Body of pancreas (tissue), 4 donors: Measurements from ENCODE around the gene IGSF11. TPM values are rescaled to one million over a fixed set of nuclear protein-coding genes. Genes with fewer than 3 reads are reported as not detected.

Source experiments
- ATAC-seq: fragments of 150-250 bp; one replicate; pipeline ENCODE4 v1.9.1; 2016
- DNase-seq, 4 donors: peaks; one replicate each; pipeline ENCODE4 v3.0.0-alpha.2; 2019
- H3K27ac ChIP-seq, 4 donors: fragments of 200-600 bp; sonication (generic); 1 replicate in 3 of 4; 2 replicates in 1 of 4; pipeline versions ENCODE4 v1.5.1 to v1.6.1; 2016 to 2019; ENCODE audit warnings: mild to moderate bottlenecking in 1 of 4, mixed read lengths in 1 of 4, moderate library complexity in 1 of 4
- H3K27me3 ChIP-seq, 2 donors: fragments of 200-600 bp; sonication (generic); one replicate each; pipeline ENCODE4 v1.6.0; 2016; ENCODE audit warnings: mild to moderate bottlenecking in 1 of 2
- H3K36me3 ChIP-seq, 2 donors: fragments of 200-600 bp; sonication (generic); replicated peaks in 1 of 2; 2 replicates each; pipeline ENCODE4 v1.5.1; 2016; ENCODE audit warnings: low read depth in 2 of 2; ENCODE audit not compliant: insufficient read depth in 1 of 2
- H3K4me1 ChIP-seq: fragments of 200-600 bp; sonication (generic); one replicate; pipeline ENCODE4 v1.6.0; 2016
- H3K4me3 ChIP-seq, 2 donors: fragments of 200-600 bp; sonication (generic); 1 replicate in 1 of 2; 2 replicates in 1 of 2; pipeline ENCODE4 v1.5.1; 2016 to 2019
- H3K9me3 ChIP-seq, 3 donors: fragments of 200-600 bp; sonication (generic); 1 replicate in 2 of 3; 2 replicates in 1 of 3; pipeline ENCODE4 v1.5.1; 2016
- CTCF ChIP-seq, 7 experiments: fragments of 450-650 bp in 4 of 7; fragments of 200-600 bp in 3 of 7; sonication (generic) in 3 of 7; IDR thresholded peaks; one replicate each; pipeline ENCODE4 v1.5.1; 2016 to 2019; ENCODE audit warnings: antibody characterized with exemption in 7 of 7
- POLR2A ChIP-seq, 3 donors: fragments of 450-650 bp; IDR thresholded peaks; one replicate each; pipeline ENCODE4 v1.6.1; 2016; ENCODE audit warnings: antibody characterized with exemption in 3 of 3, mild to moderate bottlenecking in 2 of 3
- WGBS, 2 donors: methylation state at CpG; one replicate each; pipeline ENCODE4 v1.1.5; 2017; 5-methylcytosine and 5-hydroxymethylcytosine counted together
- intact Hi-C: fragments of 100-400 bp; cut with DNase I; formaldehyde crosslinking; loops from one replicate; pipeline ENCODE4 v1.15.1; 2023
- total RNA-seq, 2 donors: library from RNA; depleted of rRNA; stranded (reverse); fragments of >200 nt; gene quantifications; one replicate each; pipeline ENCODE4 v1.1.0, GENCODE V29; 2016

IGSF11 gene
- total RNA-seq, 2 donors from 2014 or later = 3.0 to 9.1 TPM

DNA sequence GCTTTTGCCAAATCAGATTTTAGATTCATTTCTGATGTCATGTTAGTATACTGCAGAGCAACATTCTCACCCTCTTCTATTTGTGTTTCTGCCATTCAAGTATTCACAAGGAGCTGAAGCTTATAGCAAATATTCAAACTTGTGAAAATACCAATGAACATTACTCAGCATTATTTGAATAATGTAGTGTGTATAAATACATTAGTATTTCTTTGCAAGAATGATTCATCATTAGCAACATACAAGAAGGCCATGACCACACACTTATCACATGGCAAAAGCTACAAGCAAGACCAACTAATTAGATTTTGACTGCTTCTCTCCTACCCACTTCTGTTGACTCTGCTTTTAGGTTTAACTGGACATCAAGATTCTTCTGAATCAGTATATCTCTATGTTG, 124.9 kb downstream of the IGSF11 start:
- Histone ChIP-seq H3K36me3 (no peaks in the 10 kb centered on the region), H3K4me3 (no peak overlapping the region), H3K27me3 (no peaks in the 10 kb centered on the region), H3K27ac (no peak overlapping the region), H3K4me1 (peaks cover 6% of the 10 kb centered on the region), H3K9me3 (no peaks in the 10 kb centered on the region)
- ATAC-seq (no peak), DNase-seq (no peak)
- intact Hi-C loops = no loop called here
- TF ChIP-seq CTCF (IDR thresholded peaks at IDR 0.05) (no peak), POLR2A (IDR thresholded peaks at IDR 0.05) (no peak)

DNA sequence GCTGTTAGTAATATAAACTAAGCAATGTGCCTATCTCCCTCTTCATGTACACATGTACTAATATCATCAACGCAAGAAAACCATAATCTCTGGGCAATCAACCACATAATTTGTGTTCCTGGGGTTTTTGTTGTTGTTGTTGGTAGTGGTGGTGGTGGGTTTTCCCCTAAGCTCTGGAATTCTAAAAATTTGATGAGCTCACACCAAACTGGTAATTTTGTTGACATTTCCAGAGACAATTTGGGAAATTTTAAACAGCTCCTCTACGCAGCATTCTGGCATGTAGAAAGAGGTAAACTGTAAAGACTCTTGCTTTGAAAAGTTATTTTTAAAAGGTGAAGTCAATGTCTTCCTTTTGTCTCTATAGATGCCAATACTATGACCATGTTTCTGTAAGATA, 126.7 kb downstream of the IGSF11 start:
- H3K9me3 ChIP-seq = no peaks in the 10 kb centered on the region
- intact Hi-C loops = no loop called here
- TF ChIP-seq POLR2A (IDR thresholded peaks at IDR 0.05) = no peak
- no peak for TF ChIP-seq CTCF (IDR thresholded peaks at IDR 0.05)
- no peak overlapping the region for H3K27ac ChIP-seq
- peaks cover 6% of the 10 kb centered on the region for H3K4me1 ChIP-seq
- no peaks in the 10 kb centered on the region for H3K36me3 ChIP-seq
- ATAC-seq = no peak
- H3K27me3 ChIP-seq = no peaks in the 10 kb centered on the region
- DNase-seq = no peak
- no peak overlapping the region for H3K4me3 ChIP-seq
- WGBS, 2 donors = 69 to 85% methylated on average over 2 of the region's 2 CpGs

DNA sequence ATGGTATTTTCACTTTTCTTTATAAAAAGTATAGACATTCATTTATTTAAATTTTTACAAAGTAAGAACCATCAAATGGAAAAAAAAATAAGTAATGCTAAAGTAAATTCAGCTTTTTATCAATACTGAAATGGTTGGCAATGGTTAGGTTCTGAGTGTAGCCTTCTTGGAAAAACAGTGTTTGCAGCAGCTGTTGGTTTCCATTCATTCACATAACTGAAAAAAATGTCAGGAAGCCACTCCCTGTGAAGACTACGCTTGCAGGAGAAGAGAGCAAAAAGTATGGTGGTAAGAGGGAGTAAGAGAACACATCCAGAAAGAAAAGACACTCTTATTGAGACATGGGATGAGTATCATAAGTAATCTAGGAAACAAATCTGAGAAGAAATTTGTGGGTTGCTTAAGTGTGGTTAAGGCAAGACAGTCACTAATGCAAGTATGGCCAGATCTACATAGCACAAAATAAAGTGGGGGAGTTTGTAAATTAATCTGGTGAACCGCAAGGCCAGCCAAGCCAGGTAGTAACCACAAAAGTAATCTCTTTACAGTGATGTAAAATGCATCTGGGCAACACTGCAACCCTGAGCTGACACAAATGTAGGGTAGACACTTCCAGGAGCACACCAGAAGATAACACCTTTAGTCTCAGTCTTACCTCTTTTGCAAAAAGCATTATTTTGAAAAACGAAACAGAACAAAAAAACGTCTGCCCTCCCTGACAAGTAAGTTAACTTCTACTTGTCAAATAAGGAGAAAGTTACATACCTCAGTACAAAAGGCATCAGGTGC, 133.7 kb downstream of the IGSF11 start:
- Histone ChIP-seq H3K27me3 (no peaks in the 10 kb centered on the region), H3K36me3 (no peaks in the 10 kb centered on the region), H3K9me3 (no peaks in the 10 kb centered on the region), H3K27ac (no peak overlapping the region), H3K4me1 (peaks cover 9% of the 10 kb centered on the region), H3K4me3 (no peak overlapping the region)
- 39 to 40% methylated on average over 4 of the region's 4 CpGs for WGBS, 2 donors
- peak in 1 of 4 donors; percentile 22 for DNase-seq
- peak; percentile 65 for ATAC-seq
- intact Hi-C loops = no loop called here
- TF ChIP-seq POLR2A (IDR thresholded peaks at IDR 0.05) (no peak), CTCF (IDR thresholded peaks at IDR 0.05) (no peak)

GRCh38 chr3:118890206-118890605, 144.4 kb downstream of the IGSF11 start:
- no peak for ATAC-seq
- Histone ChIP-seq H3K9me3 (no peaks in the 10 kb centered on the region), H3K27me3 (no peaks in the 10 kb centered on the region), H3K27ac (no peak overlapping the region), H3K4me1 (no peaks in the 10 kb centered on the region), H3K4me3 (no peak overlapping the region), H3K36me3 (no peaks in the 10 kb centered on the region)
- DNase-seq = no peak
- intact Hi-C loops = no loop called here
- 65 to 82% methylated on average over 2 of the region's 2 CpGs for WGBS, 2 donors
- TF ChIP-seq POLR2A (IDR thresholded peaks at IDR 0.05) (no peak), CTCF (IDR thresholded peaks at IDR 0.05) (no peak)

DNA sequence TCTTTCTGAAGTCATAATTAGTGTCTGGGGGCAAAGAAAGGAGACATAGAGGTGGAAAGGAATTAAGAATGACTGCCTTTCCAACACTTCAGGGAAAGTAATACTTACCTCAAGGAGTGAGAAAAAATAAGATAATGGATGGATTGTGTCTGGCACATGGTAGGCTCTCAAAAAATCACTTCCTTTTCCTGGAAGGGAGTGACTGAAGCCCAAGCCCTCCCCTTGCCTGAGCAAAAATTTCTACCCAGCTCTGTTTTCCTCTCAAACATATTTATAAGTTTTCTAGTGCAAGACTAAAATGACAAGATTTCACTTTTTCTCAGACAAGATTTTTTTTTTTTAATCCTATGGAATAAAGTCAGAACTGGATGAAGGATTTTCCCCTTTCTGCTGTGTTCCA, 145.0 kb downstream of the IGSF11 start:
- no peak for DNase-seq
- Histone ChIP-seq H3K27ac (no peak overlapping the region), H3K9me3 (no peaks in the 10 kb centered on the region), H3K27me3 (no peaks in the 10 kb centered on the region), H3K4me3 (no peak overlapping the region), H3K4me1 (no peaks in the 10 kb centered on the region), H3K36me3 (no peaks in the 10 kb centered on the region)
- intact Hi-C loops = loop anchor here (10.0 kb wide), 1 partner anchor 355 kb away; the partner anchor contains the start of gene B4GALT4
- TF ChIP-seq CTCF (IDR thresholded peaks at IDR 0.05) = no peak
- no peak for TF ChIP-seq POLR2A (IDR thresholded peaks at IDR 0.05)
- no peak for ATAC-seq
